Measurements from ENCODE around the gene TMEM40.
"Not testable (repeated sequence)": the region's sequence is repeated elsewhere in the genome, so short reads cannot be mapped to it uniquely, and the experiment has no call there.

TMEM40 gene

DNA sequence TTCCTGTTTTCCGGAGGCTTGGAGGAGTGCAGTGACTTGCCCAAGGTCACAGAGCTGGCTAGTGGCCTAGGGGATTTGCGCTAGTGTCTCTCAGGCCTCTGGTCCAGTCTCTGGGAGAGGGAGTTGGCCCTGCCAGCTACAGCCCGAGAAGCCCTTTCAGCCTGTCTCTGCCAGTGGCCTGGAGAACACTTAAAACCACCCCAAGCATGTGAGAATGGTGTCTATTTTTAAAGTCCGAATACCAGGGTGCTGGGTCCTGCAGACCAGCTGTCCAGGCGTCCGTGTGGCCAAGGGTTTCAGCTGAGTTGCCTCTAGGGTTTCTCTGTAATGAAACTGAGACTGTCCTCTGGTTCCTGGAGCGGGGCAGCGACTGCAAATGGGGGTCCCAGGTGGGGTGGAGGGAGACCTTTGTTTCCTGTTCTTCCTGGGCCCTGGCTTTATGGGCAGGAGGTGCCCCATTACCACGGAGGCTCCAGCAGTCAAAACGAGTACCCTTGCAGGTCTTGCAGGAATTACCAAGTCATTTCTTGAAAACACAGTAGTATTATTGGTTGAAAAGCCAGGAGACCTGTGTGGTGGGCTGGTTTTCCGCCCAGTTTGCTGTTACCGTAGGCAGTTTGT is 39.6 kb upstream of the TMEM40 start:
- TF ChIP-seq, protein P1, sequence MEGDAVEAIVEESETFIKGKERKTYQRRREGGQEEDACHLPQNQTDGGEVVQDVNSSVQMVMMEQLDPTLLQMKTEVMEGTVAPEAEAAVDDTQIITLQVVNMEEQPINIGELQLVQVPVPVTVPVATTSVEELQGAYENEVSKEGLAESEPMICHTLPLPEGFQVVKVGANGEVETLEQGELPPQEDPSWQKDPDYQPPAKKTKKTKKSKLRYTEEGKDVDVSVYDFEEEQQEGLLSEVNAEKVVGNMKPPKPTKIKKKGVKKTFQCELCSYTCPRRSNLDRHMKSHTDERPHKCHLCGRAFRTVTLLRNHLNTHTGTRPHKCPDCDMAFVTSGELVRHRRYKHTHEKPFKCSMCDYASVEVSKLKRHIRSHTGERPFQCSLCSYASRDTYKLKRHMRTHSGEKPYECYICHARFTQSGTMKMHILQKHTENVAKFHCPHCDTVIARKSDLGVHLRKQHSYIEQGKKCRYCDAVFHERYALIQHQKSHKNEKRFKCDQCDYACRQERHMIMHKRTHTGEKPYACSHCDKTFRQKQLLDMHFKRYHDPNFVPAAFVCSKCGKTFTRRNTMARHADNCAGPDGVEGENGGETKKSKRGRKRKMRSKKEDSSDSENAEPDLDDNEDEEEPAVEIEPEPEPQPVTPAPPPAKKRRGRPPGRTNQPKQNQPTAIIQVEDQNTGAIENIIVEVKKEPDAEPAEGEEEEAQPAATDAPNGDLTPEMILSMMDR (IDR thresholded peaks at IDR 0.05; ENCODE audit: low read depth, low read length): no peak
- no peak for DNase-seq (ENCODE audit: low read depth in 2 of 2)
- H3K4me3 ChIP-seq (replicated peaks in 1 of 2; ENCODE audit: low read depth in 2 of 2, low read length in 2 of 2): no peak overlapping the region

DNA sequence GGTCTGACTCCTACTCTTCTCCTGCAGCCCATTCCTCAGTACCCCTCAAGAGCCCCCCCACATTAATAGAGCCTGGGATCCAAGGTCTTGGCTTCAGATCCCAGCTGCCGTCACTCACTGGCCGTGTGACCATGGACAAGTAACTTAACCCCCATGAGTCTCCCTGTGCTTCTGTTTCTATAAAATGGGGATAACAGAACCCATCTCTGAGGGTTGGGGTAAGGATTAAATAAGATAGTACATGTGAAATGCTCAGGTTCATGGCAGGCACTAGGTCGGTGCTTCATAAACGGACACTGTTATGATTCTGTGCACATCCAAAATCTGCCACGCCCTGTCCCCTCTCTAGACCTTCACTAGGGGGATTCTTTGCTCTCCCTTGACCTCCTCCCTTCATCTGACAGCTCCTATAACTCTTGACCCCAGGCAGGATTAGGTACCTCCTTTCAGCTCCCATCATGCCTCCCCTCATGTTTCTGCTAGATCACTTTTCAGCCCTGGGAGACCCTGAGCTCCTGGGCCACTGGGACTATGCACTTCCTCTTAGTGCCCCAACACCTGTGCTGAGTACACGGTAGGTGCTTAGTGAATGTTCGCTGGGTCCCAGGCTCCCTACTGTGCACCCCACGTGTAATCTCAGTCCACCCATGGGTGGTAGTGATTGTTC is 39.0 kb upstream of the TMEM40 start:
- no peak overlapping the region for H3K4me3 ChIP-seq (replicated peaks in 1 of 2; ENCODE audit: low read depth in 2 of 2, low read length in 2 of 2)
- DNase-seq (ENCODE audit: low read depth in 2 of 2): no peak
- TF ChIP-seq, protein P1 (IDR thresholded peaks at IDR 0.05; ENCODE audit: low read depth, low read length): no peak

DNA sequence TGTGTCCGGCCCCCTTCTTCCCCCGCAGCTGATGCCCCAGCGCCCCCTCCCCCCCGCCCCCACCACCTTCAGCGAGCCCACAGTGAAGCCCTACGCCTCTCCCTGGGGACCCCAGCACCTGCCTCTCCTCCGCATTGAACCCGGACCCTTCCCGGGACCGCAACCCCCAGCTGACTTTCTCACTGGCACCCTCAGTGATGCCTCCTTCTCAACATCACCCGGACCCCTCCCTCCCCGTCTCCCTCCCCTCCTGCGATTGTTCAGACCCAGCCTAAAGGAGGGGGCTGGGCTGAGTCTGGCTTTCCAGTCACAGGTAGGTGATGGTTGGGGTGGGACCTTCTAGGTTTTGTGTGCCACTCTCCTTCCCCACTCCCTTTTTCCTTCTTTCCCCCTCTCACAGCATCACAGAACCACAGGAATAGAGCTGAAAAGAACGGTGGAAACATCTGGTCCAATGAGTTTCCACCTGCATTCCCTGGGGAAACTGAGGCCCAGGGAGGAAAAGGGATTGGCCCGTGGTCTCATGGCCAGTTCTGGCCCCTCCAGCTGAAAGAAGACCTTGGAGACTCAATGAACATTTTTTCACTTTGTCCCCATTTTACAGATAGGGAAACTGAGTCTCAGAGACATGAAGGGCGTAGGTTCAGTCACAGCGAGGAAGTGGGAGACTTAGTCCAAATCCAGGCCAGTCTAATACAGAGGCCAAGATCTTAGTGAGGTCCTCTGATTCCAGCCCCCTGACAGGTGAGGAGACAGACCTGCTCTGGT is 38.2 kb upstream of the TMEM40 start:
- peak overlapping the region in 1 of 2 donors; percentile 56 for H3K4me3 ChIP-seq (replicated peaks in 1 of 2; ENCODE audit: low read depth in 2 of 2, low read length in 2 of 2)
- TF ChIP-seq, protein P1 (IDR thresholded peaks at IDR 0.05; ENCODE audit: low read depth, low read length): no peak

DNA sequence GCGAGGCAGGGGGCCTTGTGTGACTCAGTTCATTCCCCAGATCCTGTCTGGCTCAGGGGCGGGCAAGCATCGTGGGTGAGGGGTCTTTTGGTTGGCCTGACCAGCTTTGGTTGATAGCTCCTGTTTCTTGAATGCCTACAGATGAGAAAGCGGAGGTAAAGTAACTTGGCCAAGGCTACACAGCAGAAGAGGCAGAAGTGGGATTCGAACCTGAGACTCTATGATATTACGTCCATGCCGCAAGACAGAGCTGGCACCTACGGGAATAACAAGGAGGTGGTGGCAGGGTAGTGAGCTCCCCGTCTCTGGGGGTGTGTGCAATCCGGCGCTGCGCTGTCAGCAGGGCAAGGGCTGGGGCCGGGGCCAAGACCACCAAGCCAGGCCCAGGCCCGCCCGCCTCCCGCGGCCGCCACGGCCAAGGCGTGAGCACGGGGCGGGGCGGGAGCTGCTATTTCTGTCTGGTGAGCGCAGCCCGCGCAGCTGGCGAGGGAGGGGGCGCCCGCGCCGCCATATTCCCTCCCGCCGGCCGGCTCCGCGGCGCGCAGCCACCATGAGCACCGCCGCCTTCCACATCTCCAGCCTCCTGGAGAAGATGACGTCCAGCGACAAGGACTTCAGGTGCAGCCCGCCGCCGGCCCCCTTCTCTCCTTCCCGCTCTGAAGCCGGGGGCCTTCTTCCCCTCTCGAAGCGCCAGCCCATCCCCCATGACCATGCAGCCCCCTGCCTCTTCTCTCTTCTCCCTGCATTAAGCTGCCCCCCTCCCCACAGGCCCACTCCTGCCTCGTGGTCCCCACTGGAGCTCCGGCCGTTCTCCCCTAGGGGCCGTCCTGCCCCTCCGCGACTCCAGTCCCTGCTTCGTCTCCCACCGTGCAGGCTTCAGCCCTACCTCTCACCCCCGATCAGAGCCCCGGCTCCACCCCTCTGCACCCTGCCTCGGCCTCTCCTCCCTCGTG is 37.4 kb upstream of the TMEM40 start, which contains the start of gene CAND2:
CAND2 (plus strand) TSS at position 510 of the 953 bp plus-strand sequence; CDS start at position 551, 41 bp downstream.
- H3K4me3 ChIP-seq (replicated peaks in 1 of 2; ENCODE audit: low read depth in 2 of 2, low read length in 2 of 2): peak within 1 kb of the TSS; percentile 48 to 56
- TF ChIP-seq, protein P1 (IDR thresholded peaks at IDR 0.05; ENCODE audit: low read depth, low read length): no peak
- peak; percentile 16 to 49 for DNase-seq (ENCODE audit: low read depth in 2 of 2)

More for the DNA sequence above, 38.2 kb upstream of the TMEM40 start:
- no peak for DNase-seq (ENCODE audit: low read depth in 2 of 2)

DNA sequence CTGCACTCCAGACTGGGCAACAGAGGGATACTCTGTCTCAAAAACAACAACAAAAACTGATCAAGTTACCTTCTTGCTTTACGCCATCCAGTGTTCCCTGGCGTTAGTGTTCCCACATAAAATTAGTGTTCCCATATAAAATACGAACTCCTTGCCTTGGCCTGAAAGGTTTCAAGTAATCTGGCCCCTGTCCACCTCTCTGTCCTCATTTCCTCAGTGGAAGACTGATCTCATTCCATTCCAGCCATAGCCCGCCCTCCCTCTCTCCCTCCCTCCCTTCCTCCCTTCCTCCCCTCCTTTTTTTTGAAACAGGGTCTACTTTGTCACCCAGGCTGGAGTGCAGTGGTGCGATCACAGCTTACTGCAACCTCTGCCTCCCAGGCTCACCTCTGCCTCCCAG is 34.6 kb upstream of the TMEM40 start:
- H3K4me3 ChIP-seq (replicated peaks in 1 of 2; ENCODE audit: low read depth in 2 of 2, low read length in 2 of 2): no peak overlapping the region
- DNase-seq (ENCODE audit: low read depth in 2 of 2): peak in 1 of 2 donors; percentile 18
- TF ChIP-seq, protein P1 (IDR thresholded peaks at IDR 0.05; ENCODE audit: low read depth, low read length): no peak

DNA sequence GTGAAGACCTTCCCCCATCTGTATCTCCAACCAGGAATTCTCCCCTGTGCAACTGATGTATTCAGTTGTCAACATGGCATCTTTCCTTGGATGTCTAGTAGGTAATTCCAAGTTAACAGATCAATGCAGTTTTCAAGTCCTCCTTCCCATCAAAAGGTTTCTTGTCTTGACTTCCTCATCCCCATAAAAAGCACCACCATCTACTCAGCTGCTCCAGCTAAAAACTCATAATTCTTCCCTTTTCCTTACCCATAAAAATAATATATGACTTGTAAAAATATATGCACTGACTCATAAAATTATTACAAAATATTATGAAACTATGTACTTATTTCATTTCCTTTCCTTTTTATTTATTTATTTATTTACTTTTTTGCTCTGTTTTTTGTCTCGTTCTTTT is 32.4 kb upstream of the TMEM40 start:
- DNase-seq (ENCODE audit: low read depth in 2 of 2): no peak
- H3K4me3 ChIP-seq (replicated peaks in 1 of 2; ENCODE audit: low read depth in 2 of 2, low read length in 2 of 2): no peak overlapping the region
- TF ChIP-seq, protein P1 (IDR thresholded peaks at IDR 0.05; ENCODE audit: low read depth, low read length): no peak

DNA sequence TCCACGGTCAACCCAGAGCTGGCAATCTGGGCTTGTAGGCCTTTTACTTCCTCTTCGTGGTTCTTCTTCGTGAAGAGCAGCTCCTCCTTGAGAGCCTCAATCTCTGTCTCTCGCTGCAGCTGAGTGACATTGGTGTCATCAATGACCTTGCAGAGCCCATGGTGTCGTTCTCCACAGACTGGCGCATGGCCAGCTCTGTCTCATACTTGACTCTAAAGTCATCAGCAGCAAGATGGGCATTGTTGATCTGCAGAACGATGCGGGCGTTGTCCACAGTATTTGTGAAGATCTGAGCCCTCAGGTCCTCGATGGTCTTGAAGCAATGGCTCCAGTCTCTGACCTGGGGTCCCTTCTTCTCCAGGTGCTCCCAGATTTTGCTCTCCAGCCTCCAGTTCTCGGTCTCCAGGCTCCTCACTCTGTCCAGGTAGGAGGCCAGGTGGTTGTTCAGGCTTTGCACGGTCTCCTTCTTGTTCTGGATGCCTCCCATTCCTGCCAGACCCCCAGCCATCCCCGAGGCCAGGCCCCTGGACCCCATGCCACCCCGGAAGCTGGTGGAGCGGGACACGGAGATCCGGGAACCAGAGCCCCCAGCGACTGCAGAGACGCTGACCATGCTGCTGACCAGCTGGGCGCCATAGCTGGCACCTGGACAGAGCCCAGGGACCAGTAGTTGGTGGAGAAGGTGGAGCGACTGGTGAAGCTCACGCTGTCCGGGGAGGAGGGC is 29.1 kb upstream of the TMEM40 start:
- not testable (repeated sequence) for DNase-seq (ENCODE audit: low read depth in 2 of 2); H3K4me3 ChIP-seq (replicated peaks in 1 of 2; ENCODE audit: low read depth in 2 of 2, low read length in 2 of 2)
